ENCODE results near the gene RAD51B.

The RAD51B gene

GRCh38 chr14:68307790-68308168 is 488.2 kb downstream of the RAD51B start:
- no peak for TF ChIP-seq ZNF274 (IDR thresholded peaks at IDR 0.05; ENCODE audit: low read depth, low read length)
- no peak for DNase-seq (ENCODE audit: low read depth, low spot score)
- Histone ChIP-seq H3K9ac (ENCODE audit: insufficient read length, low read depth) (no peak overlapping the region), H3K27me3 (ENCODE audit: insufficient read depth, insufficient read length) (no peaks in the 10 kb centered on the region), H3K4me3 (ENCODE audit: insufficient read length, low read depth) (no peak overlapping the region), H3K4me1 (ENCODE audit: insufficient read depth, insufficient read length) (no peaks in the 10 kb centered on the region), H3K9me3 (ENCODE audit: insufficient read depth, low read length) (no peaks in the 10 kb centered on the region), H3K36me3 (ENCODE audit: insufficient read depth, insufficient read length, low read length) (no peaks in the 10 kb centered on the region)

GRCh38 chr14:68308726-68309520 is 489.3 kb downstream of the RAD51B start:
- Histone ChIP-seq H3K36me3 (ENCODE audit: insufficient read depth, insufficient read length, low read length) (no peaks in the 10 kb centered on the region), H3K4me3 (ENCODE audit: insufficient read length, low read depth) (no peak overlapping the region), H3K9me3 (ENCODE audit: insufficient read depth, low read length) (no peaks in the 10 kb centered on the region), H3K9ac (ENCODE audit: insufficient read length, low read depth) (no peak overlapping the region), H3K27me3 (ENCODE audit: insufficient read depth, insufficient read length) (no peaks in the 10 kb centered on the region), H3K4me1 (ENCODE audit: insufficient read depth, insufficient read length) (no peaks in the 10 kb centered on the region)
- no peak for TF ChIP-seq SUZ12 (IDR thresholded peaks at IDR 0.05; ENCODE audit: extremely low read depth, insufficient read depth, insufficient read length)
- TF ChIP-seq YY1 (IDR thresholded peaks at IDR 0.05; ENCODE audit: insufficient read depth, insufficient read length) = no peak
- TF ChIP-seq ZNF274 (IDR thresholded peaks at IDR 0.05; ENCODE audit: low read depth, low read length) = no peak
- no peak for DNase-seq (ENCODE audit: low read depth, low spot score)

- Histone ChIP-seq H3K27me3 (ENCODE audit: insufficient read depth, insufficient read length) (no peaks in the 10 kb centered on the region), H3K4me1 (ENCODE audit: insufficient read depth, insufficient read length) (no peaks in the 10 kb centered on the region), H3K4me3 (ENCODE audit: insufficient read length, low read depth) (no peak overlapping the region), H3K9ac (ENCODE audit: insufficient read length, low read depth) (no peak overlapping the region), H3K9me3 (ENCODE audit: insufficient read depth, low read length) (no peaks in the 10 kb centered on the region), H3K36me3 (ENCODE audit: insufficient read depth, insufficient read length, low read length) (no peaks in the 10 kb centered on the region)
- no peak for TF ChIP-seq YY1 (IDR thresholded peaks at IDR 0.05; ENCODE audit: insufficient read depth, insufficient read length)
- TF ChIP-seq ZNF274 (IDR thresholded peaks at IDR 0.05; ENCODE audit: low read depth, low read length) = no peak
- no peak for TF ChIP-seq SUZ12 (IDR thresholded peaks at IDR 0.05; ENCODE audit: extremely low read depth, insufficient read depth, insufficient read length)
- no peak for DNase-seq (ENCODE audit: low read depth, low spot score)
Measured at GRCh38 chr14:68309616-68310015, 490.0 kb downstream of the RAD51B start.

GRCh38 chr14:68312300-68312699 is 492.7 kb downstream of the RAD51B start:
- H3K4me3 ChIP-seq (ENCODE audit: insufficient read length, low read depth) = no peak overlapping the region
- no peaks in the 10 kb centered on the region for H3K4me1 ChIP-seq (ENCODE audit: insufficient read depth, insufficient read length)
- TF ChIP-seq ZNF274 (IDR thresholded peaks at IDR 0.05; ENCODE audit: low read depth, low read length) = no peak
- no peak for TF ChIP-seq YY1 (IDR thresholded peaks at IDR 0.05; ENCODE audit: insufficient read depth, insufficient read length)
- TF ChIP-seq SUZ12 (IDR thresholded peaks at IDR 0.05; ENCODE audit: extremely low read depth, insufficient read depth, insufficient read length) = no peak
- H3K36me3 ChIP-seq (ENCODE audit: insufficient read depth, insufficient read length, low read length) = no peaks in the 10 kb centered on the region
- no peak overlapping the region for H3K9ac ChIP-seq (ENCODE audit: insufficient read length, low read depth)
- no peak for DNase-seq (ENCODE audit: low read depth, low spot score)
- no peaks in the 10 kb centered on the region for H3K27me3 ChIP-seq (ENCODE audit: insufficient read depth, insufficient read length)
- H3K9me3 ChIP-seq (ENCODE audit: insufficient read depth, low read length) = no peaks in the 10 kb centered on the region

- Histone ChIP-seq H3K4me3 (ENCODE audit: insufficient read length, low read depth) (no peak overlapping the region), H3K9me3 (ENCODE audit: insufficient read depth, low read length) (no peaks in the 10 kb centered on the region), H3K9ac (ENCODE audit: insufficient read length, low read depth) (no peak overlapping the region), H3K36me3 (ENCODE audit: insufficient read depth, insufficient read length, low read length) (no peaks in the 10 kb centered on the region), H3K27me3 (ENCODE audit: insufficient read depth, insufficient read length) (no peaks in the 10 kb centered on the region), H3K4me1 (ENCODE audit: insufficient read depth, insufficient read length) (no peaks in the 10 kb centered on the region)
- DNase-seq (ENCODE audit: low read depth, low spot score) = no peak
- TF ChIP-seq SUZ12 (IDR thresholded peaks at IDR 0.05; ENCODE audit: extremely low read depth, insufficient read depth, insufficient read length) = no peak
- TF ChIP-seq YY1 (IDR thresholded peaks at IDR 0.05; ENCODE audit: insufficient read depth, insufficient read length) = no peak
- no peak for TF ChIP-seq ZNF274 (IDR thresholded peaks at IDR 0.05; ENCODE audit: low read depth, low read length)
Measured at GRCh38 chr14:68312884-68313610, 493.5 kb downstream of the RAD51B start.

DNA sequence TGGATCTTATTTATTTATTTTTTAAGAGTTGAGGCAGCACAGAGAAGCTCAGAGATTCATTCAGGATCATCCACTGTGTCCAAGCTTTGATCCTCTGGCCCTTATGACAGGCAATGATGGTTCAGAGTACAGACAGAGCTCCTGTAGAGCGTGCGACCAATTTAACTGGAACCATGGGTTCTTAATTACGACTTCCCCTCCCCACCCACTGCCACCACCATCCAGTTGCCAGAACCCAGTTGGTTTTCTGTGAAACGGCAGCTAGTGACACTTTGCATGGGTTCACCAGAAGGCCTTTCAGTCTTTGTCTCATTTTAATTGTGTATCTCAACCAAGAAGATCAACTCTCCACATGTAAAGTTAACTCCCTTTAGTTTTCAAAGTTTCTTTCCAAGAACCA is 495.1 kb downstream of the RAD51B start:
- Histone ChIP-seq H3K4me3 (ENCODE audit: insufficient read length, low read depth) (no peak overlapping the region), H3K9me3 (ENCODE audit: insufficient read depth, low read length) (no peaks in the 10 kb centered on the region), H3K9ac (ENCODE audit: insufficient read length, low read depth) (no peak overlapping the region), H3K36me3 (ENCODE audit: insufficient read depth, insufficient read length, low read length) (no peaks in the 10 kb centered on the region), H3K27me3 (ENCODE audit: insufficient read depth, insufficient read length) (no peaks in the 10 kb centered on the region), H3K4me1 (ENCODE audit: insufficient read depth, insufficient read length) (no peaks in the 10 kb centered on the region)
- TF ChIP-seq ZNF274 (IDR thresholded peaks at IDR 0.05; ENCODE audit: low read depth, low read length) (no peak), SUZ12 (IDR thresholded peaks at IDR 0.05; ENCODE audit: extremely low read depth, insufficient read depth, insufficient read length) (no peak), YY1 (IDR thresholded peaks at IDR 0.05; ENCODE audit: insufficient read depth, insufficient read length) (no peak)
- no peak for DNase-seq (ENCODE audit: low read depth, low spot score)

DNA sequence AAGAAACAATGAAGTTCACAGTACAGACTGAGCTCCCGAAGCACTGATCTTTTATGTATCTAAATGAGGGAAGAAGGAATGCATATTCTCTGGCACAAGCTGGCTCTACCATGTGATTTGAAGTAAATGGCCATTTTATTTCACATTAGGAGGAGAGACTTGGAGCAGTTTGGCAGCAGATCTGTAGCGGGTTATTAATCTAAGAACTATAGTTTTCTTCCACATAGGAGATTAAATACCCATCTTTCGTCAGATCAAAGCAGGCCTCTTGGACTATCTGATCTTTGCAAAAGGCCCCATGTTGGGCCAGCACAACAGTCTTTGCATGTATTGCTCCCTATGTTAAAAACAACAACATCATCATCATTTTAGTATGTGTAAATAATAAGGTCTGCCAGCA is 495.5 kb downstream of the RAD51B start:
- no peak overlapping the region for H3K9ac ChIP-seq (ENCODE audit: insufficient read length, low read depth)
- H3K36me3 ChIP-seq (ENCODE audit: insufficient read depth, insufficient read length, low read length) = no peaks in the 10 kb centered on the region
- no peak for DNase-seq (ENCODE audit: low read depth, low spot score)
- H3K27me3 ChIP-seq (ENCODE audit: insufficient read depth, insufficient read length) = no peaks in the 10 kb centered on the region
- H3K4me1 ChIP-seq (ENCODE audit: insufficient read depth, insufficient read length) = no peaks in the 10 kb centered on the region
- TF ChIP-seq SUZ12 (IDR thresholded peaks at IDR 0.05; ENCODE audit: extremely low read depth, insufficient read depth, insufficient read length) (no peak), YY1 (IDR thresholded peaks at IDR 0.05; ENCODE audit: insufficient read depth, insufficient read length) (no peak), ZNF274 (IDR thresholded peaks at IDR 0.05; ENCODE audit: low read depth, low read length) (no peak)
- H3K9me3 ChIP-seq (ENCODE audit: insufficient read depth, low read length) = no peaks in the 10 kb centered on the region
- H3K4me3 ChIP-seq (ENCODE audit: insufficient read length, low read depth) = no peak overlapping the region
